Measurements from ENCODE around the gene APBA2. TPM values are rescaled to one million over a fixed set of nuclear protein-coding genes. Genes with fewer than 3 reads are reported as not detected.

The APBA2 gene
- total and polyA plus RNA-seq, 2 of the 4 experiments (the other 2 are of a cell fraction) = 21.7 to 33.0 TPM

GRCh38 chr15:28887339-28888174 is 1.8 kb downstream of the APBA2 start:
- Histone ChIP-seq H3K36me3 (ENCODE audit: control insufficient read depth, insufficient read depth, low read length) (no peaks in the 10 kb centered on the region), H4K8ac (ENCODE audit: low read depth in 2 of 2, low read length in 2 of 2) (peak overlapping the region in 1 of 2 experiments; percentile 90; a peak in 1 of 4 replicates), H2BK5ac (ENCODE audit: low read depth, low read length, poor library complexity, severe bottlenecking) (no peak overlapping the region), H4K5ac (ENCODE audit: low read depth, low read length) (no peak overlapping the region), H3K4me3 (ENCODE audit: insufficient read depth, low read depth, low read length) (peak overlapping the region; percentile 86; the same call in 1 of the 2 replicates), H3K14ac (replicated peaks; ENCODE audit: low read depth, low read length) (no peak overlapping the region), H4K91ac (ENCODE audit: insufficient read depth, low read depth, low read length) (no peak overlapping the region), H3K27ac (ENCODE audit: insufficient read depth, low read length) (no peak overlapping the region), H2AK9ac (replicated peaks; ENCODE audit: low read depth, low read length, poor library complexity) (peak overlapping the region; percentile 62), H2AFZ (replicated peaks; ENCODE audit: low read length, poor library complexity) (peak overlapping the region; percentile 47), H2BK120ac (ENCODE audit: low read depth, low read length) (no peak overlapping the region), H3K4me1 (ENCODE audit: control insufficient read depth, insufficient read depth, low read length) (peaks cover 13% of the 10 kb centered on the region), H3K56ac (ENCODE audit: extremely low read depth, insufficient read depth, low read length) (no peak overlapping the region), H4K20me1 (ENCODE audit: insufficient read depth, low read length) (peaks cover 16% of the 10 kb centered on the region; the same call in 1 of the 2 replicates), H3K9me3 (ENCODE audit: control insufficient read depth, insufficient read depth, low read length) (no peaks in the 10 kb centered on the region), H3K4me2 (ENCODE audit: low read depth, low read length) (peak overlapping the region; percentile 98), H2AK5ac (ENCODE audit: low read depth, low read length) (peak overlapping the region; percentile 62; the same call in 1 of the 2 replicates), H2BK15ac (ENCODE audit: low read depth, low read length) (no peak overlapping the region), H3K9me1 (ENCODE audit: insufficient read depth, low read length) (peaks cover 12% of the 10 kb centered on the region), H3K23ac (ENCODE audit: low read depth, low read length) (no peak overlapping the region), H2BK20ac (ENCODE audit: low read depth, low read length) (no peak overlapping the region), H3K4ac (ENCODE audit: low read depth, low read length) (peak overlapping the region; percentile 52; the same call in 1 of the 2 replicates), H3K27me3 (ENCODE audit: control insufficient read depth, insufficient read depth, low read length) (no peaks in the 10 kb centered on the region), H3K79me1 (ENCODE audit: low read depth in 1 of 2, low read length in 2 of 2) (peaks cover 16 to 56% of the 10 kb centered on the region in 2 experiments), H3K9ac (ENCODE audit: low read depth, low read length) (peak overlapping the region; percentile 65), H3K18ac (ENCODE audit: low read depth, low read length) (no peak overlapping the region)
- no peak for DNase-seq
- intact Hi-C loops (cut with micrococcal nuclease) (no loop called here), dilution Hi-C loops (cut with HindIII; ENCODE audit: low sequenced_read_pairs, unreplicated experiment) (no loop called here), in situ Hi-C loops (cut with MboI; ENCODE audit: low sequenced_read_pairs) (loop anchor here (10.0 kb wide), 1 partner anchor 87 kb away; no protein-coding TSS in a partner anchor)
- ChIA-PET CTCF (interaction anchor here (0.6 to 1.2 kb wide), 4 partner anchors 15 to 214 kb away, joined by 3 read pairs; no protein-coding TSS in a partner anchor), POLR2A (ENCODE audit: unreplicated experiment) (no interaction called here)
- 67% methylated on average over 4 of the region's 17 CpGs; no CpG with 5 or more reads in 1 of the 2 experiments for WGBS, 2 experiments (ENCODE audit: extremely low coverage in 2 of 2, insufficient read length in 1 of 2)
- no peak for TF ChIP-seq SMC3 (IDR thresholded peaks at IDR 0.05; ENCODE audit: low read depth, low read length)
- TF ChIP-seq RCOR1 (IDR thresholded peaks at IDR 0.05; ENCODE audit: insufficient replicate concordance, low read length) = no peak
- no peak for TF ChIP-seq FOS (IDR thresholded peaks at IDR 0.05; ENCODE audit: low read depth, low read length)
- TF ChIP-seq ELK1 (IDR thresholded peaks at IDR 0.05; ENCODE audit: borderline replicate concordance, low read depth, low read length) = no peak
- TF ChIP-seq BHLHE40 (IDR thresholded peaks at IDR 0.05; ENCODE audit: low read depth, low read length) = no peak
- BruUV-seq (replicated peaks) = no TSS peak
- ATAC-seq (ENCODE audit: low read depth) = no peak
